Stimulated activated CD8-positive, alpha-beta memory T cell treated with anti-CD3 and anti-CD28 coated beads, Interleukin-4, amount 100 ng/mL, for 1 hour (primary cell): ENCODE measurements around the gene TRIM48.
"Not testable (repeated sequence)": the region's sequence is repeated elsewhere in the genome, so short reads cannot be mapped to it uniquely, and the experiment has no call there.

Experiments
- DNase-seq, 2 donors: peaks; one replicate each; pipeline ENCODE4 v3.0.0-alpha.2; 2020; ENCODE audit warnings: low read depth in 2 of 2, low spot score in 1 of 2

Gene TRIM48, protein sequence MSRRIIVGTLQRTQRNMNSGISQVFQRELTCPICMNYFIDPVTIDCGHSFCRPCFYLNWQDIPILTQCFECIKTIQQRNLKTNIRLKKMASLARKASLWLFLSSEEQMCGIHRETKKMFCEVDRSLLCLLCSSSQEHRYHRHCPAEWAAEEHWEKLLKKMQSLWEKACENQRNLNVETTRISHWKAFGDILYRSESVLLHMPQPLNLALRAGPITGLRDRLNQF

DNA sequence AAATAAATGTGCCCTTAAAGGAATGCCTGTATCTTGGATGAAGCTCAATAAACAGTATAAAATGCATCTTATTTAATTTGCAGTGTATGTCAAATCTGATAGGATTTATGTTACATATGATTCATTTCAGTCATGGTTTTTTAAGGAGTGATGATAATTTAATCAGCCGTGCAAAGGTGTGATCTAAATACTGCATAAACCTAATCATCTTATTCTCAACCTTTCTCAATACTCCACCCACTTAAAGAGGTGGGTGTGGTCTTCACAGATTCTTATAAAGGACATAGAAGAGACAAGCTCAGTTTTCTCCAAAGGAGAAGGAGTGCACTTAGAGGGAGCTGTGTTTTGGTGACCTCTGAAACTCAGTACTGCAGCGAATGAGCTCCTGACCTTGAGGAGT lies at the start of gene TRIM48:
Gene TRIM48, plus strand, starts transcription at position 301 of the 400 bp plus-strand sequence. CDS start 113 bp downstream, outside the sequence.
- DNase-seq = not testable (repeated sequence)

DNA sequence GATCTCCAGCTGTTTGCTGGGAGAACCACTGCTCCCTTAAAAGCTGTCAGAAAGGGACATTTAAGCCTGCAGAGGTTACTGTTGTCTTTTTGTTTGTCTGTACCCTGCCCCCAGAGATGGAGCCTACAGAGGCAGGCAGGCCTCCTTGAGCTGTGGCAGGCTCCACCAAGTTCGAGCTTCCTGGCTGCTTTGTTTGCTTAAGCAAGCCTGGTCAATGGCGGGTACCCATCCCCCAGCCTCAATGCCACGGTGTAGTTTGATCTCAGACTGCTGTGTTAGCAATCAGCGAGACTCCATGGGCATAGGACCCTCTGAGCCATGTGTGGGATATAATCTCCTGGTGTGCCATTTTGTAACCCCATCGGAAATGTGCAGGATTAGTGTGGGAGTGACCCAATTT lies 23.6 kb upstream of the TRIM48 start:
- DNase-seq = not testable (repeated sequence)

DNA sequence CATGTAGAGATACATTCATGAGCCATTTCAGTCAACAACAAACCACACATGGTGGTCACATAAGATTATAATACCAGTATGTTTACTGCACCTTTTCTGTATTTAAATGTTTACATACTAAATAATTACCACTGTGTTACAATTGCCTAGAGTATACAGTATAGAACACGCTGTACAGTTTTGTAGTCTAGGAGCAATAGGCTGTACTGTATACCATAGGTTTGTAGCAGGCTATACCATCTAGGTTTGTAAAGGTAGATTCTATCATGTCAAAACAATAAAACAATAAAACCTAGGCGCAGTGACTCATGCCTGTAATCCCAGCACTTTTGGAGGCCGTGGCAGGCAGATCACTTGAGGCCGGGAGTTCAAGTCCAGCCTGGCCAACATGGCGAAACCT lies 1.1 kb downstream of the TRIM48 start:
- DNase-seq = no peak
